Measurements from ENCODE around the gene ST3GAL2. TPM values are rescaled to one million over a fixed set of nuclear protein-coding genes. Genes with fewer than 3 reads are reported as not detected.

The ST3GAL2 gene
- total and polyA plus RNA-seq, 9 of the 15 experiments (the other 6 are each of a cell fraction or from before 2014, with no cell fraction given): 1.5 to 108 (median 34.3) TPM

GRCh38 chr16:70437017-70437581, 1.8 kb downstream of the ST3GAL2 start (continued):
- no peak for TF ChIP-seq PTRF (tag; IDR thresholded peaks at IDR 0.05)
- peak; percentile 24 for TF ChIP-seq HNRNPLL (IDR thresholded peaks at IDR 0.05; ENCODE audit: low read depth, low read length, poor library complexity, severe bottlenecking)
- TF ChIP-seq, protein P1, sequence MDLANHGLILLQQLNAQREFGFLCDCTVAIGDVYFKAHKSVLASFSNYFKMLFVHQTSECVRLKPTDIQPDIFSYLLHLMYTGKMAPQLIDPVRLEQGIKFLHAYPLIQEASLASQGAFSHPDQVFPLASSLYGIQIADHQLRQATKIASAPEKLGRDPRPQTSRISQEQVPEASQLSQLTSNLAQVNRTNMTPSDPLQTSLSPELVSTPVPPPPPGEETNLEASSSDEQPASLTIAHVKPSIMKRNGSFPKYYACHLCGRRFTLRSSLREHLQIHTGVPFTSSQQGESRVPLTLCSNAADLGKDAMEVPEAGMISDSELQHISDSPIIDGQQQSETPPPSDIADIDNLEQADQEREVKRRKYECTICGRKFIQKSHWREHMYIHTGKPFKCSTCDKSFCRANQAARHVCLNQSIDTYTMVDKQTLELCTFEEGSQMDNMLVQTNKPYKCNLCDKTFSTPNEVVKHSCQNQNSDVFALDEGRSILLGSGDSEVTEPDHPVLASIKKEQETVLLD (IDR thresholded peaks at IDR 0.05): 0 out of 2 replicates have a peak, but pooled peaks have one; percentile 31
- TF ChIP-seq KDM1A (IDR thresholded peaks at IDR 0.05): peak; percentile 94 to 95
- TF ChIP-seq ZFP30 (CRISPR knock-in tag; IDR thresholded peaks at IDR 0.05; ENCODE audit: borderline replicate concordance): no peak
- TF ChIP-seq SAP30 (IDR thresholded peaks at IDR 0.05; ENCODE audit: borderline replicate concordance, insufficient read depth, low read depth, low read length, poor library complexity, severe bottlenecking): no peak
- peak; percentile 48; the same call in 1 of the 2 replicates for TF ChIP-seq PML (IDR thresholded peaks at IDR 0.05; ENCODE audit: low read length)
- TF ChIP-seq ZNF23 (CRISPR knock-in tag; IDR thresholded peaks at IDR 0.05): no peak
- no peak for TF ChIP-seq DIDO1 (tag; IDR thresholded peaks at IDR 0.05; ENCODE audit: low read depth)
- TF ChIP-seq DMBX1 (CRISPR knock-in tag; IDR thresholded peaks at IDR 0.05; ENCODE audit: borderline replicate concordance): peak; percentile 70; the same call in 1 of the 2 replicates
- no peak for TF ChIP-seq ZBTB49 (CRISPR knock-in tag; IDR thresholded peaks at IDR 0.05; ENCODE audit: borderline replicate concordance)
- TF ChIP-seq ZNF589 (CRISPR knock-in tag; IDR thresholded peaks at IDR 0.05; ENCODE audit: low read depth): 0 out of 2 replicates have a peak, but pooled peaks have one; percentile 47
- peak; percentile 60; the same call in 1 of the 2 replicates for TF ChIP-seq JUND (IDR thresholded peaks at IDR 0.05; ENCODE audit: borderline replicate concordance, low read depth, low read length)
- TF ChIP-seq JUND (tag; IDR thresholded peaks at IDR 0.05; ENCODE audit: borderline replicate concordance, low read depth, low read length): peak; percentile 66; the same call in 1 of the 3 replicates
- TF ChIP-seq BRD9 (IDR thresholded peaks at IDR 0.05; ENCODE audit: low read depth, partially characterized antibody): no peak
- TF ChIP-seq ZNF12 (CRISPR knock-in tag; IDR thresholded peaks at IDR 0.05): 0 out of 2 replicates have a peak, but pooled peaks have one; percentile 18
- no peak for TF ChIP-seq SRSF9 (IDR thresholded peaks at IDR 0.05; ENCODE audit: borderline replicate concordance, low read depth, low read length)
- TF ChIP-seq HNRNPL (IDR thresholded peaks at IDR 0.05; ENCODE audit: low read depth, low read length): no peak
- no peak for TF ChIP-seq ZNF57 (CRISPR knock-in tag; IDR thresholded peaks at IDR 0.05)
- TF ChIP-seq MYNN (IDR thresholded peaks at IDR 0.05): peak; percentile 87
- no peak for TF ChIP-seq MYNN (CRISPR knock-in tag; IDR thresholded peaks at IDR 0.05)
- TF ChIP-seq, protein P2, sequence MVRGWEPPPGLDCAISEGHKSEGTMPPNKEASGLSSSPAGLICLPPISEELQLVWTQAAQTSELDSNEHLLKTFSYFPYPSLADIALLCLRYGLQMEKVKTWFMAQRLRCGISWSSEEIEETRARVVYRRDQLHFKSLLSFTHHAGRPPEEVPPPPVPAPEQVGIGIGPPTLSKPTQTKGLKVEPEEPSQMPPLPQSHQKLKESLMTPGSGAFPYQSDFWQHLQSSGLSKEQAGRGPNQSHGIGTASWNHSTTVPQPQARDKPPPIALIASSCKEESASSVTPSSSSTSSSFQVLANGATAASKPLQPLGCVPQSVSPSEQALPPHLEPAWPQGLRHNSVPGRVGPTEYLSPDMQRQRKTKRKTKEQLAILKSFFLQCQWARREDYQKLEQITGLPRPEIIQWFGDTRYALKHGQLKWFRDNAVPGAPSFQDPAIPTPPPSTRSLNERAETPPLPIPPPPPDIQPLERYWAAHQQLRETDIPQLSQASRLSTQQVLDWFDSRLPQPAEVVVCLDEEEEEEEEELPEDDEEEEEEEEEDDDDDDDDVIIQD (CRISPR knock-in tag; IDR thresholded peaks at IDR 0.05): no peak
- TF ChIP-seq FOXK1 (CRISPR knock-in tag; IDR thresholded peaks at IDR 0.05; ENCODE audit: borderline replicate concordance): 0 out of 2 replicates have a peak, but pooled peaks have one; percentile 50
- no peak for TF ChIP-seq GATAD2B (IDR thresholded peaks at IDR 0.05; ENCODE audit: borderline replicate concordance)

Data from K562 (cell line).